Measurements from ENCODE around the gene CRCP. TPM values are rescaled to one million over a fixed set of nuclear protein-coding genes. Genes with fewer than 3 reads are reported as not detected.
"Not testable (repeated sequence)": the region's sequence is repeated elsewhere in the genome, so short reads cannot be mapped to it uniquely, and the experiment has no call there.

CRCP gene
- total RNA-seq, 2 donors from 2014 or later: 37.9 to 48.1 TPM

DNA sequence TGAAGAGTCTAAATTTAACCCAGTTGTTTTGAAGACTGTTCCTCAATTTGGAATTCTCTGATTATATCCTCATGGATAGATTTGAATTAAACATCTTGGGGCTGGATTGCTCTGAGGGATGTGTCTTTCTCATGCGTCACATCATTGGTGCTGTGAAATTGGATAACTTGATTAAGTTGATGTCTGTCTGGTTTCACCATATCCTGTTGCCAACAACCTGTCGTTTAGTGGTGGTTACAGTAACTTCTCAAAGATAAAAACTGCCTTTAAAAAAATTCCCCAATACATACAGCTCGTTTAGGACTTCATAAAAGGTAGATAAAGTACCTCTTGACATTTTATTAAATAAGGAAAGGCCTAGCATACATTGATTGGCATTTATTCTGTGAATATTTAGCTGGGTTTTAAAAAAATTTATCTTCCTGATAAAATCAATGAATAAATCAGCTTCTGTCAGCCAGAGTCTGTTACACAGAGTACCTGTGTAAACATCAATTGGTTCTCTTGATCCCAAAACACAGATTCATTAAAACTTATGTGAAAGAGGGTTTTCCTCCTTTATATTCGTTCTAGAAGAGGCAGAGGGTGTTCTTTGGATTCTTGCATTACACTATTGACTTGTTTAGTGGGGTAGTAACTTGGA, 10.5 kb downstream of the CRCP start:
- 12% methylated on average over 4 of the region's 4 CpGs for WGBS
- H3K36me3 ChIP-seq: no peaks in the 10 kb centered on the region
- no peak overlapping the region for H3K4me3 ChIP-seq
- peaks cover 13% of the 10 kb centered on the region for H3K4me1 ChIP-seq (replicated peaks)
- H3K27ac ChIP-seq: no peak overlapping the region
- no peaks in the 10 kb centered on the region for H3K27me3 ChIP-seq (replicated peaks; ENCODE audit: insufficient read depth)
- TF ChIP-seq POLR2A (IDR thresholded peaks at IDR 0.05) (no peak), POLR2AphosphoS5 (IDR thresholded peaks at IDR 0.05) (no peak)
- TF ChIP-seq, protein P1, sequence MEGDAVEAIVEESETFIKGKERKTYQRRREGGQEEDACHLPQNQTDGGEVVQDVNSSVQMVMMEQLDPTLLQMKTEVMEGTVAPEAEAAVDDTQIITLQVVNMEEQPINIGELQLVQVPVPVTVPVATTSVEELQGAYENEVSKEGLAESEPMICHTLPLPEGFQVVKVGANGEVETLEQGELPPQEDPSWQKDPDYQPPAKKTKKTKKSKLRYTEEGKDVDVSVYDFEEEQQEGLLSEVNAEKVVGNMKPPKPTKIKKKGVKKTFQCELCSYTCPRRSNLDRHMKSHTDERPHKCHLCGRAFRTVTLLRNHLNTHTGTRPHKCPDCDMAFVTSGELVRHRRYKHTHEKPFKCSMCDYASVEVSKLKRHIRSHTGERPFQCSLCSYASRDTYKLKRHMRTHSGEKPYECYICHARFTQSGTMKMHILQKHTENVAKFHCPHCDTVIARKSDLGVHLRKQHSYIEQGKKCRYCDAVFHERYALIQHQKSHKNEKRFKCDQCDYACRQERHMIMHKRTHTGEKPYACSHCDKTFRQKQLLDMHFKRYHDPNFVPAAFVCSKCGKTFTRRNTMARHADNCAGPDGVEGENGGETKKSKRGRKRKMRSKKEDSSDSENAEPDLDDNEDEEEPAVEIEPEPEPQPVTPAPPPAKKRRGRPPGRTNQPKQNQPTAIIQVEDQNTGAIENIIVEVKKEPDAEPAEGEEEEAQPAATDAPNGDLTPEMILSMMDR (IDR thresholded peaks at IDR 0.05): no peak
- intact Hi-C loops (cut with DNase I): no loop called here
- DNase-seq (ENCODE audit: low spot score): no peak
- no peaks in the 10 kb centered on the region for H3K9me3 ChIP-seq

DNA sequence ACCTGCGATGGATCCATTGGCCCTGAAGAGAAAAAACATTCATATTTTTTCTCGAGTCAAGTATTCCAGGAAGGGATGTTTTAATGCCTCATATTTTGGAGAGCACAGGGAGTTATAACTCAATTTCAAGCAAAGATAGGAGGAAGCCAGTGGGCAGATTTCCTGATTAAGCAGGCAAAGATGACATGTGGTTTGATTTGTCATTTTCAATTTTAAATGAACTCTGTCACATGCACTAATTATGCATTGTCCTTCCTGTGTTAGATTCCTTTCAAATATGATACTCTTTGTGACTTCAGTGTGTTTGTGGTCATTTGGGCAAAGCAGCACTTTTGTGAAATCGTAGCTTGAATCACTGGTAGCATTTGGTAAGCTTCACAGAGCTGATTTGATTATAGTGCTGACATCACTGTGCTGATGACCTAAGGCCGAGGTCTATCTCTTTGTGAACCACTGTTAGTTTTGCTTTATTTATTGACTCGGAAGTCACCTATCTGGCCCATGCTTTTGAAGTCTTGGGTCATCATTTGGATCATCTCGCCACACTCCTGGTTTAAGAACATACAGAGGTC, 11.2 kb downstream of the CRCP start:
- peaks cover 13% of the 10 kb centered on the region for H3K4me1 ChIP-seq (replicated peaks)
- 70% methylated on average over 6 of the region's 6 CpGs for WGBS

DNA sequence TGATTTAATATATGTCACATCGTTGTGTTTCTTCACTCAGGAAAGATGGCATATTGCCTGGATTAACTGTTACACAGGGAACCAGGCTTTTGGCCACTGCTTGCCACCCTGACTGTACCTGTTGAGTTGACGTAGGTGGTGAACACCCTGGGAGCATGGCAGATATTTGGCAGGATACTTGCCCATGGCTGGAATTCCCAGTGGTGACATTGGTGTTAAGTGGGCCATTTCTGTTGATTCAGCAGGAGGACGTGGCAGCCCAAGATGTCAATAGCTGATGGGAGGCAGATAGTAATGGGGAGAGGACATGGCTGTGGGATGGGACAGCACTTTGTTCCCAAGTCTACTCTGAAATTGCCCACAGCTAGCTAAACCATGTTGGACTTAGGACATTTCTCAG, 12.5 kb downstream of the CRCP start:
- H3K36me3 ChIP-seq; intact Hi-C loops (cut with DNase I); H3K27ac ChIP-seq; H3K9me3 ChIP-seq; DNase-seq (ENCODE audit: low spot score); H3K27me3 ChIP-seq (replicated peaks; ENCODE audit: insufficient read depth); H3K4me3 ChIP-seq: not testable (repeated sequence)
- H3K4me1 ChIP-seq (replicated peaks): peaks cover 13% of the 10 kb centered on the region
- WGBS: 54% methylated on average over 3 of the region's 3 CpGs

More for the DNA sequence above, 11.2 kb downstream of the CRCP start:
- H3K27me3 ChIP-seq (replicated peaks; ENCODE audit: insufficient read depth); DNase-seq (ENCODE audit: low spot score); H3K36me3 ChIP-seq; H3K9me3 ChIP-seq; H3K27ac ChIP-seq; H3K4me3 ChIP-seq; intact Hi-C loops (cut with DNase I): not testable (repeated sequence)

GRCh38 chr7:66138994-66139752, 24.5 kb downstream of the CRCP start:
- peaks cover 2% of the 10 kb centered on the region for H3K4me1 ChIP-seq (replicated peaks)

GRCh38 chr7:66140924-66141323, 26.3 kb downstream of the CRCP start:
- TF ChIP-seq, protein P1 (IDR thresholded peaks at IDR 0.05): peak in 3 of 4 experiments; percentile 35 to 67 (median 58)
- TF ChIP-seq POLR2A (IDR thresholded peaks at IDR 0.05) (no peak), POLR2AphosphoS5 (IDR thresholded peaks at IDR 0.05) (peak; percentile 43)
- Histone ChIP-seq H3K9me3 (no peaks in the 10 kb centered on the region), H3K4me1 (replicated peaks) (peaks cover 2% of the 10 kb centered on the region), H3K27me3 (replicated peaks; ENCODE audit: insufficient read depth) (no peaks in the 10 kb centered on the region), H3K36me3 (no peaks in the 10 kb centered on the region), H3K4me3 (no peak overlapping the region), H3K27ac (no peak overlapping the region)
- DNase-seq (ENCODE audit: low spot score): peak; percentile 66
- WGBS: 14% methylated on average over 4 of the region's 4 CpGs
- intact Hi-C loops (cut with DNase I): loop anchor here (10.0 kb wide), 1 partner anchor 354 kb away; no protein-coding TSS in a partner anchor

More at GRCh38 chr7:66138994-66139752, 24.5 kb downstream of the CRCP start:
- 72% methylated on average over 8 of the region's 8 CpGs for WGBS
- H3K4me3 ChIP-seq: no peak overlapping the region
- H3K27me3 ChIP-seq (replicated peaks; ENCODE audit: insufficient read depth): no peaks in the 10 kb centered on the region
- DNase-seq (ENCODE audit: low spot score): no peak
- no peaks in the 10 kb centered on the region for H3K36me3 ChIP-seq
- no peak overlapping the region for H3K27ac ChIP-seq
- no peaks in the 10 kb centered on the region for H3K9me3 ChIP-seq
- intact Hi-C loops (cut with DNase I): no loop called here
- TF ChIP-seq POLR2A (IDR thresholded peaks at IDR 0.05) (no peak), POLR2AphosphoS5 (IDR thresholded peaks at IDR 0.05) (no peak)
- TF ChIP-seq, protein P1 (IDR thresholded peaks at IDR 0.05): no peak
